ENCODE data around the gene AGFG1. TPM values are rescaled to one million over a fixed set of nuclear protein-coding genes. Genes with fewer than 3 reads are reported as not detected.

AGFG1 gene
- total RNA-seq, 1 experiment from 2014 or later, result 122 TPM

GRCh38 chr2:227509824-227510619 lies 38.1 kb downstream of the AGFG1 start:
- Histone ChIP-seq H3K36me3 (ENCODE audit: insufficient read depth, low read length, poor library complexity, severe bottlenecking) (no peaks in the 10 kb centered on the region), H3K27me3 (replicated peaks; ENCODE audit: insufficient read depth, low read depth, low read length, poor library complexity) (no peaks in the 10 kb centered on the region), H3K4me1 (ENCODE audit: insufficient read depth, low read length, poor library complexity, severe bottlenecking) (peaks cover 23% of the 10 kb centered on the region), H3K4me3 (ENCODE audit: low read depth, low read length, poor library complexity, severe bottlenecking) (no peak overlapping the region), H3K9me3 (ENCODE audit: low read depth, low read length, poor library complexity, severe bottlenecking) (no peaks in the 10 kb centered on the region), H3K27ac (ENCODE audit: low read depth, low read length, poor library complexity, severe bottlenecking) (no peak overlapping the region)
- TF ChIP-seq, protein P1, sequence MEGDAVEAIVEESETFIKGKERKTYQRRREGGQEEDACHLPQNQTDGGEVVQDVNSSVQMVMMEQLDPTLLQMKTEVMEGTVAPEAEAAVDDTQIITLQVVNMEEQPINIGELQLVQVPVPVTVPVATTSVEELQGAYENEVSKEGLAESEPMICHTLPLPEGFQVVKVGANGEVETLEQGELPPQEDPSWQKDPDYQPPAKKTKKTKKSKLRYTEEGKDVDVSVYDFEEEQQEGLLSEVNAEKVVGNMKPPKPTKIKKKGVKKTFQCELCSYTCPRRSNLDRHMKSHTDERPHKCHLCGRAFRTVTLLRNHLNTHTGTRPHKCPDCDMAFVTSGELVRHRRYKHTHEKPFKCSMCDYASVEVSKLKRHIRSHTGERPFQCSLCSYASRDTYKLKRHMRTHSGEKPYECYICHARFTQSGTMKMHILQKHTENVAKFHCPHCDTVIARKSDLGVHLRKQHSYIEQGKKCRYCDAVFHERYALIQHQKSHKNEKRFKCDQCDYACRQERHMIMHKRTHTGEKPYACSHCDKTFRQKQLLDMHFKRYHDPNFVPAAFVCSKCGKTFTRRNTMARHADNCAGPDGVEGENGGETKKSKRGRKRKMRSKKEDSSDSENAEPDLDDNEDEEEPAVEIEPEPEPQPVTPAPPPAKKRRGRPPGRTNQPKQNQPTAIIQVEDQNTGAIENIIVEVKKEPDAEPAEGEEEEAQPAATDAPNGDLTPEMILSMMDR (conservative IDR thresholded peaks at IDR 0.05; ENCODE audit: low read depth, low read length), result no peak
- no peak for TF ChIP-seq EZH2 (IDR thresholded peaks at IDR 0.05; ENCODE audit: borderline replicate concordance, low read depth, low read length, poor library complexity, severe bottlenecking)
- ChIA-PET CTCF (no interaction called here), POLR2A (ENCODE audit: low non-redundant PET) (no interaction called here)
- no peak for DNase-seq (ENCODE audit: low spot score)
- BruUV-seq (replicated peaks), result no TSS peak
- intact Hi-C loops (cut with micrococcal nuclease; ENCODE audit: unreplicated experiment), result no loop called here

DNA sequence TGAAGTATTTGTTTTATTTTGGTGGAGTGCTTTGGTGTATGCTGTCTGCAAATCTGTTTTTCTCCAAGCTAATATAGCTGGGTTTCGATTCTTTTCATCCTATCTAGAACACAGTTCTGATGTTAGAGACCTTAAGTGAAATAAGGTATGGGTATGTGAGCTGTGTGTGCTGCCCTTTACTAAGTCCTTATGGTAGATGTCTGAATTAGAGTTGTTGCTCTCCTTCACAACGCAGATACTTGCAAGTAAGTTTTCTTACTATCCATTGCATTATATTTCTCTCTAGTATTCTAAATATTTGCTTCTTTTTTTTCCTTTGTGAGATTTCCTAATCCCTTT lies 38.6 kb downstream of the AGFG1 start:
- no peak overlapping the region for H3K4me3 ChIP-seq (ENCODE audit: low read depth, low read length, poor library complexity, severe bottlenecking)
- POLR2A ChIA-PET (ENCODE audit: low non-redundant PET), result interaction anchor here (0.6 kb wide), 1 partner anchor 38 kb away, joined by 3 read pairs; no protein-coding TSS in a partner anchor
- H3K4me1 ChIP-seq (ENCODE audit: insufficient read depth, low read length, poor library complexity, severe bottlenecking), result peaks cover 23% of the 10 kb centered on the region
- CTCF ChIA-PET, result no interaction called here
- no peaks in the 10 kb centered on the region for H3K9me3 ChIP-seq (ENCODE audit: low read depth, low read length, poor library complexity, severe bottlenecking)
- DNase-seq (ENCODE audit: low spot score), result no peak
- TF ChIP-seq EZH2 (IDR thresholded peaks at IDR 0.05; ENCODE audit: borderline replicate concordance, low read depth, low read length, poor library complexity, severe bottlenecking), result no peak
- TF ChIP-seq, protein P1 (conservative IDR thresholded peaks at IDR 0.05; ENCODE audit: low read depth, low read length), result no peak
- H3K36me3 ChIP-seq (ENCODE audit: insufficient read depth, low read length, poor library complexity, severe bottlenecking), result no peaks in the 10 kb centered on the region
- BruUV-seq (replicated peaks), result no TSS peak
- H3K27me3 ChIP-seq (replicated peaks; ENCODE audit: insufficient read depth, low read depth, low read length, poor library complexity), result no peaks in the 10 kb centered on the region
- H3K27ac ChIP-seq (ENCODE audit: low read depth, low read length, poor library complexity, severe bottlenecking), result no peak overlapping the region
- intact Hi-C loops (cut with micrococcal nuclease; ENCODE audit: unreplicated experiment), result no loop called here

DNA sequence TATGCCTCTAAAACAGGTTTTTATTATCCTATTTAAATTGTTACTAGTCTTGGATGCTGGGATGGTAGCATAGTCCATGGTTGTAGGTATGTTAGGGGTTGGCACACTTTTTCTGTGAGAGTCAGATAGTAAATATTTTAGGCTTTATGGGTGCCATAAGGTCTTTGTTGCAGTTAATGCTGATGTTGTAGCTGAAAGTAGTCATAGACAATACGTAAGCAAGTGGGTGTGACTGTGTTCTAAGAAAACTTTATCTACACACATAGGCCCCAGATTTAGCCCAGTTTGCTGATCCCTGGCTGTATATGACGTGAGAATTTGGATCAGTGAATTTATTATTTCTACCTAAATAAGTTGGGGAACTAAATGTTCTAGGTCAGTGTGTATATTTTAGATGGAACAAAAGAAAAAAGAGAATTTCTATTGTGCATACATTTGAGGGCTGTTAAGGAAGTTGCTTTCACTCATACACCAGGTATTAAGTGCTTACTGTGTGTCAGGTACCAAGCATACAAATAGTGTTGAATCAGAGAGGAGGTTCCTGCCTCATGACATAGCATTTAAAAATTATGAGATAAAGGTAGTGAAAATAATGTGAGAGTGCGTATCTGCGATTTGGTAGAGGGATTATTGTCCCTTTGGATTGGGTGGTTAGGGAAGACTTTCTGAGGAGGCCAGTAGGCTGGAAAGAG lies 39.4 kb downstream of the AGFG1 start:
- Histone ChIP-seq H3K27me3 (replicated peaks; ENCODE audit: insufficient read depth, low read depth, low read length, poor library complexity) (no peaks in the 10 kb centered on the region), H3K36me3 (ENCODE audit: insufficient read depth, low read length, poor library complexity, severe bottlenecking) (no peaks in the 10 kb centered on the region), H3K27ac (ENCODE audit: low read depth, low read length, poor library complexity, severe bottlenecking) (no peak overlapping the region), H3K4me3 (ENCODE audit: low read depth, low read length, poor library complexity, severe bottlenecking) (no peak overlapping the region), H3K4me1 (ENCODE audit: insufficient read depth, low read length, poor library complexity, severe bottlenecking) (peaks cover 23% of the 10 kb centered on the region), H3K9me3 (ENCODE audit: low read depth, low read length, poor library complexity, severe bottlenecking) (no peaks in the 10 kb centered on the region)
- DNase-seq (ENCODE audit: low spot score), result no peak
- TF ChIP-seq, protein P1 (conservative IDR thresholded peaks at IDR 0.05; ENCODE audit: low read depth, low read length), result no peak
- TF ChIP-seq EZH2 (IDR thresholded peaks at IDR 0.05; ENCODE audit: borderline replicate concordance, low read depth, low read length, poor library complexity, severe bottlenecking), result no peak
- CTCF ChIA-PET, result no interaction called here
- POLR2A ChIA-PET (ENCODE audit: low non-redundant PET), result interaction anchor here (0.6 kb wide), 1 partner anchor 38 kb away, joined by 3 read pairs; no protein-coding TSS in a partner anchor
- no TSS peak for BruUV-seq (replicated peaks)
- intact Hi-C loops (cut with micrococcal nuclease; ENCODE audit: unreplicated experiment), result no loop called here

Measured in A673 (cell line).